Inflammatory macrophage treated with lipopolysaccharide for 1 hour (primary cell): ENCODE measurements around the gene TMEM221.

Source experiments
- DNase-seq, 2 donors: peaks; one replicate each; pipeline ENCODE4 v3.0.0-alpha.2; 2020 to 2022

The TMEM221 gene

DNA sequence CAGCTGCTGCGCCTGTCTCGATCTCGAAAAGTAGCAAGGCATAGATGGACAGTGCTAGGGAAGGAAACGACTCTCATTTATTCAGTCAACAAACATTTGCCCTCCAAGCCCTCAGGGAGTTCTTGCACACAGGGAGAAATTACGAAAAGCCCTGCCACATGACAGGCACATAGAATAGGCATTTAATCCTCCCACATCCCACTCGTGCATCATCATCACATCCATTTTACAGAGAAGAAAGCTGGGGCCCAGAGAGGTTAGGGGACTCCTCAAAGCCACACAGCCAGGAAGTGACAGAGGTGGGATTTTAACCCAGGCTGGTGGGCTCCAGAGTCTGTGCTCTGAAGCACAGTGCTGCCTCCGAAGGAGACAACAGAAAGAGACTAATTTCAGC lies 11.6 kb downstream of the TMEM221 start:
- DNase-seq, result peak in 1 of 2 donors; percentile 33

DNA sequence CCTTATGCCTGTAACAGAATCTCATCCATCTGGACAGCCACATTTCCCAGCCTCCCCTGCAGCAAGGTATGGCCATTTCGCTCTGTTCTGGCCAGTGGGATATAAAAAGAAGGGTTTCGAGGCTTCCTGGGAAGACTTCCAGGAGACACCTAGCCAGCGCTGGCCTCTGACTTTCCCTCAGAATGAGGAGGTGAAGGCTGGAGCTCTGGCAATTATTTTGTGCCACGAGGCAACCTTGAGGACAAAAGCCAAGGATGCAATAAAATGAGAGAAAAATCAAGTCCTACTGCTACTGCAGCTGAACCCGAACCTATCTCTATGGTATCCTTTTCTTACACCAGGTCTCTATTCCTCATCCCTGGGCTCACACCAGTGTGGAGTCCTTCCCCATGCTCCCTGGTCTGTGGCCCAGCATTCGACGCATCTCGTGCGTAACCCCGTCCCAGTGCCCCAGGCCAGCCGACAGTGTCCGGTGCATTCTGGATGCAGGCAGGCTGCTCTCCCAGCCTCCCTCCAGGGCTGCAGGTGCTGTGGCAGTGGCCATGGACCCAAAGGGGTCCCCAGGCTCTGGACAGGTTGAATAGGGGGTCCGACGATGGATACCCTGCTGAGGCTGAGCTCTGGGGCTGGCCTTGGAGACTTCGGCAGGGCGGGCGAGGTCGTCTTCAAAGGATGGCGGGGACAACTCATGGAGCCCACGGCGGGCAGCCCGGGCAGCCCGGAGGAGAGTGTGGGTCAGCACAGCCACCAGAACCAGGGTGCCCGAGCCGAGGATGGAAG lies 12.2 kb downstream of the TMEM221 start:
- no peak for DNase-seq

- DNase-seq, result no peak
Observed at GRCh38 chr19:17435218-17435617, 13.2 kb downstream of the TMEM221 start.

DNA sequence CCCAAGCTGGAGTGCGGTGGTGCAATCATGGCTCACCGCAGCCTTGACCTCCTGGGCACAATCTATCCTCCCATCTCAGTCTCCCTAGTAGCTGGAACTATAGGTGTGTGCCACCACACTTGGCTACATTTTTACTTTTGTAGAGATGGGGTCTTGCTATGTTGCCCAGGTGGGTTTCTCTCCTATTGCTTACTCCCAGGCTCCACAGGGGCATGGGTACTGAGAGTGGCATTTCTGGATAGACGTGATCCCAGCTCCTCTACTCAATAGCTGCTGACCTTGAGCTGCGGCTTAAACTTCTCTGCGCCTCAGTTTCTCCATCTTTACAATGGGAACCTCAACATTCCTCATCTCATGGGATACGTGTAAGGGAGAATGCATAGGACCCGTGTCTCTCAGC lies 17.1 kb downstream of the TMEM221 start:
- no peak for DNase-seq

GRCh38 chr19:17429641-17430113 lies 18.8 kb downstream of the TMEM221 start:
- no peak for DNase-seq

- DNase-seq, result no peak
Observed at GRCh38 chr19:17424743-17425365, 23.6 kb downstream of the TMEM221 start.

DNA sequence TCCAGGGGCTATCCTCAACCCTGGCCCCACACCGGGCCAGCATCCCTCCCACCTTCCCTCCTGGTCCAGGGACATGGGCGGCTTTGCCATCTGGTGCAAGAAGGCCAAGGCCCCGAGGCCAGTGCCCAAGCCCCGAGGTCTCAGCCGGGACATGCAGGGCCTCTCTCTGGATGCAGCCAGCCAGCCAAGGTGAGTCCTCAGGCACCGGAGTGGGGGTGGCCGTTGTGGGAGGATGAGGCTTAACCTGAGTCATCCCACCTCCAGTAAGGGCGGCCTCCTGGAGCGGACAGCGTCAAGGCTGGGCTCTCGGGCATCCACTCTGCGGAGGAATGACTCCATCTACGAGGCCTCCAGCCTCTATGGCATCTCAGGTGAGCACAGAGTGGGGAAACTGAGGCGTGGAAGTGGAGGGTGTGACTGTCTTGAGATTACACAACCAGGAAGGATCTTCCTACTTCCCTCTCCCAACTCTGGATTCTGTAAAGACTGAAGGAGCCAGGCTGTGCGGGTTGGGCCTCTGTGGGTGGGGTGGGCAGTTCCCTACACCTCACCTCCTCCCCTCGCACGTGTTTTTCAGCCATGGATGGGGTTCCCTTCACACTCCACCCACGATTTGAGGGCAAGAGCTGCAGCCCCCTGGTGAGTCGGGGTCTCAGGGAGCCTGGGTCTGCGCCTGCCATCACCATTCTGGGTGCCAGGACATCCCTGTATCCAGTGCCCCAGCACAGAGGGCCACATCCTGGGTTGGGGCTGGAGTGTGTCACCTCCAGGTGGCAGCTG lies 24.8 kb downstream of the TMEM221 start:
- no peak for DNase-seq

- DNase-seq, result no peak
Observed at GRCh38 chr19:17421942-17422341, 26.5 kb downstream of the TMEM221 start.

GRCh38 chr19:17420475-17420924 lies 28.0 kb downstream of the TMEM221 start:
- no peak for DNase-seq

DNA sequence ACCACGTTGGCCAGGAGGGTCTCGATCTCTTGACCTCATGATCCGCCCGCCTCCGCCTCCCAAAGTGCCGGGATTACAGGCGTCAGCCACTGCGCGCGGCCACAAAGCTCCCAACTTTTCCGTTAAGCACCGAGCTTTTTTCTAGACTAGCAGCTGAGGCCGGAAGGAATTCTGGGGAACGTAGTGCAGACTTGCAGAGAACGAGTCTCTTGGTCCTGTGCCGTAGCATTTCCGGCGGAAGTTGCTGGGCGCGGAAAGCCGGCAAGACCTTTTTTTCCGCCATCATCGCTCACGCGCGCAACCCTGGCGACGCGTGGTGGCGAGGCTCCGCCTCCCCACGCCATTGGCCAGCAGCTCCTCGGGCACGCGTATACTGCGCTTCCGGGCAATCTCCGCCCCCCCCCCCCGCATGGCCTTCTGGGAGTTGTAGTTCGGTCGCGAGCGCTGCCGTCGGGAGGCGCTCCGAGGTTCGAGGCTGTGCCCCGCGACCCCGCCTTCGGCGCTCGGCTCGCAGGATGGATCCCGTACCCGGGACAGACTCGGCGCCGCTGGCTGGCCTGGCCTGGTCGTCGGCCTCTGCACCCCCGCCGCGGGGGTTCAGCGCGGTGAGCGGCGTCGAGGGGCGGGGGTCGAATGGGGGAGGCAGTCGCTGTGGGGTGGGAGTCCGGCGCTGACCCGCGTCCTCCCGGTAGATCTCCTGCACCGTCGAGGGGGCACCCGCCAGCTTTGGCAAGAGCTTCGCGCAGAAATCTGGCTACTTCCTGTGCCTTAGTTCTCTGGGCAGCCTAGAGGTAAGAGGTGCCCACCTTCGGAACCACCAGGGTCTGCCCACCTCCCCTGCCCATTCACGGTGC lies 28.6 kb downstream of the TMEM221 start, which contains the start of gene MVB12A:
TSS of gene MVB12A (plus strand) at position 427 of the 854 bp plus-strand sequence. CDS start at position 516, 89 bp downstream.
- peak; percentile 96 to 97 for DNase-seq

GRCh38 chr19:17419154-17419620 lies 29.3 kb downstream of the TMEM221 start:
- no peak for DNase-seq

DNA sequence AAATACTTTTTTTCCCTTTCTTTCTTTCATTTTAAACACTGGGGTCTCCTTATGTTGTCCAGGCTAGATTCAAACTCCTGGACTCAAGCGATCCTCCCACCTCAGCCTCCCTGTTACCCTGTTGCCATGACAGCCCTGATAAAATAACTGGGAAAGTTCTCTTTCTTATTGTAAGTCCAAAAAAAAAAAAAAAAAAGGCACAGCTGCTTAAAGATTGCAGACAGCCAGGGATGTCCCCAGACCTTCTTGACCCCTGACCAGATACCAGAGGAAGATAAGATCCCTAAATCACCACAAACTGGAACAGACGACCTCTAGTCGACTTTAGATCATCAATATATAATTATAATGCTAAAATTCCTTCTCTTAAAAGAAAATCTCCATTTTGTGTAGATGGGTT lies 29.8 kb downstream of the TMEM221 start:
- no peak for DNase-seq

DNA sequence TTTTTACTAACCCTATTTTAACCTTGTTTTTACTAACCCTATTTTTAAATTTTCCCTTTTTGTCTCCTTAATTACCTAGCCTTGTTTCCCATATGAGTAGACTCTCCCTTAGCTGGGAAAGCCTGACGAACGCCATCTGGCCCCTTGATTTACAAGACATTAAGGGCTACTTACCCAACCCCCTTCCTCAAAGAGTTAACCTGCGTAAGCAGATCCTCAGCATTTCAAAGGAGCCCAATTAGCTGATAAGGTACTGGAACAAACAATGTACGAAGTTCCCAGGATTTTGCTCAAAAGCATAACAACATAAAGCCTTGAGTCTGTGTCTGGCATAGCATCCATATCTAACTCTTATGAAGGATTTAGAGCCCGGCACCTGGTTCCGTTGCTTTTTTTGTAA lies 33.3 kb downstream of the TMEM221 start:
- no peak for DNase-seq

DNA sequence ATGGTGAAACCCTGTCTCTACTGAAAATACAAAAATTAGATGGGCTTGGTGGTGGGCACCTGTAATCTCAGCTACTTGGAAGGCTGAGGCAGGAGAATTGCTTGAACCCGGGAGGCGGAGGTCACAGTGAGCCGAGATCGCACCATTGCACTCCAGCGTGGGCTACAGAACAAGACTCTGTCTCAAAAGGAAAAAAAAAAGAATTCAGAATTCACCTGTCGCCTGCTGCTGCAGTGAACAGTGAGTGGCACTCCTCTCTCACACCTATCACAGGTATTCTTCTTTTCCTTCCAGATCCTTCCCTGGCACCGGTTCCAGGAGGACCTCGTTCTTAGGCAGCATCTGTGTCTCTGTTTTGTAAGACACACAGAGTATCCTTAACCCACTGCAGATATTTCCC lies 34.4 kb downstream of the TMEM221 start:
- DNase-seq, result no peak

- DNase-seq, result no peak
Observed at GRCh38 chr19:17411801-17412200, 36.7 kb downstream of the TMEM221 start.

DNA sequence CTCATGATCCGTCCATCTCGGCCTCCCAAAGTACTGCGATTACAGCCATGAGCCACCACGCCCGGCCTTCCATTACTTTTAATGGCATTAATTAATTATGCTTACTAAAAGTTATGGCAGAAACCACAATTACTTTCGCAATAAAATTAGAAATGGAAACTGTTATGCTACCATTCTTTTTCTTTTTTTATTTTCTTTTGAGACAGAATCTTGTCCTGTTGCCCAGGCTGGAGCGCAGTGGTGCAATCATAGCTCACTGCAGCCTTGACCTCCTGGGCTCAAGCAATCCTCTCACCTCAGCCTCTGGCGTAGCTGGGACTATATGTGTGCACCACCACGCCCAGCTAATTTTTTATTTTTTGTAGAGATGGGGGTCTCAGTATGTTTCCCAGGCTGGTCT lies 38.5 kb downstream of the TMEM221 start:
- no peak for DNase-seq

- DNase-seq, result no peak
Observed at GRCh38 chr19:17406887-17407196, 41.6 kb downstream of the TMEM221 start.

GRCh38 chr19:17406046-17406886 lies 42.2 kb downstream of the TMEM221 start:
- DNase-seq, result no peak

- DNase-seq, result peak; percentile 90 to 92
Observed at GRCh38 chr19:17405250-17406045, 43.0 kb downstream of the TMEM221 start, which contains the start of gene BST2. TSS of gene BST2 (minus strand) at chr19:17405630. CDS start at chr19:17405575, 55 bp downstream.

- peak in 1 of 2 donors; percentile 29 for DNase-seq
Observed at GRCh38 chr19:17404621-17405249, 43.7 kb downstream of the TMEM221 start.
